ENCODE data around the gene PKNOX2.

Gene PKNOX2

DNA sequence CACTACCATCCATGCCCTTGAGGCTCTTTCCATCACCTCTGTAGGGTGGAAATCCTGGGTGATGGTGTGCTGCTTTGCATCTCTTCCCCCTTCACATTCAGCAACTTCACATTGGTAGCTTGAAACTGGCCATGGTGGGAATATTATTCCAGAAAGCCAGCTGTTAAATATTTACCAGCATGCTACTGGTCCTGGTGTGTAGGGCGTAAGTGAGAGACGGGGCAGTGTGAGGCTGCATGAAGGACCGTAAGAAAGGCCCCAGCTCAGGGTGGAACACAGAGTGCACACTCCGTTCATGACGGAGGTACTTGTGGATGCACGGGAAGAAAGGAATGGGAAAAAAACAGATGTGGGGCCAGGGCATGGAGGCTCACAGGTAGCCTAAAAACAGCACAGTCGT is 121.3 kb downstream of the PKNOX2 start:
- DNase-seq (ENCODE audit: low read depth): no peak

DNA sequence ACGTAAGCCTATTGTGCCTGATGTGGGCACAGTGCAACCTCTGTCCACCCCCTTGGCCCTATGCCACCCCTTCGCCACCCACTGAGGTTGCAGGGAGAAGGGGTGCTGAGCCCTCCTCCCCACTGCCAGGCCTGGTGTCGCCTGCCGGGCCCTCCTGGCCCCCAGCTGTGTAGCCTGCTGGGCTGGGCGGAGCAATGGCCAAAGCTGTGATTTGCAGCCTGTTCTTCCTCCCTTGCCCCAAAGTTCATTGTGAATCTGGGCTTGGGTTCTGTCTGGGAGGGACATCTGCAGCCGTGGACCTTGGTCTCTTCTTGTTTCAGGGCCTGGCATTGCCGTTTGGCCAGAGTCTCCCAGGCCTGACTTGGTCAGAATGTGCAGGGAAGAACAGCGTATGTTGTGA is 121.9 kb downstream of the PKNOX2 start:
- DNase-seq (ENCODE audit: low read depth): no peak

DNA sequence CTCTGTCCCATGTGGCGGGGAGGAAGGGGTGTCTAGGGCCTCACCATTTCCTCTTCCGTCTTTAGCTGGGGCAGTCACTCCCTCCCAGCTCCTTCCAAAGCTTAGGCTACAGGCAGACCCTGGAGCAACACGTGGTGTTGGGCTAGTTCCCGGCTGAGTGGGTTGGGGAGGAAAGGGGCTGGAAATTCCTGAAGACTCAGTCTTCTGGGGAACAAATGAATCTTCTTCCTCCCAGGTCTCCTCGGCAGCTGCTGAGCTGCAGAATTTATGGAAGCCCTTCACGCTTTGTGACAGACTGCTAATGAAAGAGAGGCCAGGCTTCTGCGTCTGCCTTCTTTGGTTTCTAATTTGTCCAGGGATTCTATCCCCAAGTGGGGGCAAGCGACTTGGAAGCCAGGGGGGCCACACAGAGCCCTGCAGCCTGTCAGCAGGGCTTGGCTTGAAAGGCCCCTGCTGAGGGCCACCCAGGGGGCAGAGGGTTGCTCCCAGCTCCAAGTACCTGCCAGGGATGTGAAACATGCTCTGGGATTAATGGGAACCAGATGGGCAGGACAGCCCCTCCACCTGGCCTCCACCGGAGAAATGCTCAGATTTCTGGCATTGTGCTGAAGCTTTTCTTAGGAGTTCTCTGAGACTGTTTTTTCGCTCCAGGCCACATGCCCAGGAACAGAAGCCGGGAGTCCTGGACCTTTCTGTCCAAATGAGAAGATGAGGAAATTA is 123.1 kb downstream of the PKNOX2 start:
- DNase-seq (ENCODE audit: low read depth): no peak

DNA sequence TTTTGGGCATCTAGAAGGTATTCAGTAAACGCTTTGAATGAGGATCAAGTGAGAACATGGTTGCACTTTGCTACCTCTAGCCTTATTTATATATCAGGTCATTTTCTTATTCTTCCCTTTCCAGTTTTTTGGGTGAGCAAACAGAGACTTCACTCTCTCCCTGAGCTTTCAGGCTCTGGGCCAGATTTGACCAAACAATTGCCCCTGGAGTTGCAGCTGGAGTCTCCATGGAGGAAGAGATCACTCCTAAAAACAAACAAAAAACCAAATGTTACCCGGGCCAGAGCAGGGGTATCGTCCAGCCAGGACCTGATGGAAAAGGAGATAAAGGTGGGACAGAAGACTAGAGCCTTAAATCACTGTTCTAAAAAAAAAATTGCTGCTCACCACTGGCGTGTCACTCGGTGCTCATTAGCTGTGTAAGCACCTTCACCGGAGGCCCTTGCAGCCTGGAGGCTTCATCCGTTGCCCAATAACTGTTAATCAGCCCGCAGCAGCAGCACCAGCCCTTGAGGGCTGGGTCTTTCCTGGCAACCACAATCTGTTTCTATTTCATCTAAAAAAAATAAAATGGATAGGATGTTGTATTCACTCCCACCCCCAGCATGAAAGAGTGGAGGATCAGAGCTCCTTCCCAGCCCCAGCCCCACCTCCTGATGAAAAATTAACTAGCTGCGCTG is 125.0 kb downstream of the PKNOX2 start:
- no peak for DNase-seq (ENCODE audit: low read depth)

DNA sequence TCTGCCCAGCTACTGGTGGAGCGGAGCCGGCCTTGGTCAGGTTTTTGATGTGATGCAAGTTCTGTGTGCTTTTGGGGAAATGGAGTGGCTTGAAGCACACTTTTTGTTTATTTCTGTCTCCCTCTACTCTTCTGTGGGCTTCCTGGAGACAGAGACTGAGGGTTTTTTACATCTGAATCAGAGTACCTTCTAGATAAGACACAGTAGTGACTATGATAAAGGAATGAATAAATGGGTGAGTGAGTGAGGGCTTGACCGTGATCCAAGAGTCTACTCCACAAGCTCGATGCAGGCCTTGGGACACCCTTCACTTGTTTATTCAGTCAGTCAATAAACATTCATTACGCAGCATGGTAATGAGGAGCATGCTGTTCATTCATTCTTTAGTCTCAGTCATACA is 125.7 kb downstream of the PKNOX2 start:
- DNase-seq (ENCODE audit: low read depth): no peak

DNA sequence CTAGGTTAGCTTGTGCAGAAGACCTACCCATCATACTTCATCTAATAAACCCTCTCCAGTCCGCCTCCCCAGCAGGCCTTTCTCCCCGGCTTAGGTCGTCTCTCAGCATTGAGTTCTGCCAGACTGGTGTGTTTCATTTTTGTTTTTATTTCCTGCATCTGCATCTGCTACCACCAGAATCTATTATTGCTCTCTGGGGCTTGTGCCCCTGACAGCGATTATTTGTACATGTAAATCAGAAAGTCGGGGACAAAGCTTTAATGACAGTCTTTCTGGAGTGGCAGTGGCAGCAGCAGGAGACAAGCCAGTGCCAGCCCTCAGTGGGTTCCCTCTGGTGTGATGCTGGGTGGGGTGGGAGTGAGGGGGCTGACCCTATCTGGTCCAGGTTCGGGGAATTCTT is 127.5 kb downstream of the PKNOX2 start:
- no peak for DNase-seq (ENCODE audit: low read depth)

DNA sequence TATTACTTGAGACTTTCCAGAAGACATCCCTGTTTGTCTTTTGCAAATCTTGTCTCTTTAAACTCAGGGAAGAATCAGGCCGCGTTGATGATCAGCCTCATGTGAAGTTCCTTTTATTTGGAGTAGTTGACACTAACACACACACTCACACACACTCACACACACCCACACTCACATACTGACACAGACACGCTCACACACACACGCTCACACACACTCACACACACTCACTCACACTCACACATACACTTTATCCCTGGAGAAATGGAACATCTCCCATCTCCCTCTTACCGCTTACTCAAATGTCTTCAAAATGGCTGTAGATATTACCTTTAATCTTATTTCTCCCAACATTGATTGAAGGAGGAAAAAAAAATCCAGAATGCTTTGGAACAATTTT is 129.0 kb downstream of the PKNOX2 start:
- no peak for DNase-seq (ENCODE audit: low read depth)

DNA sequence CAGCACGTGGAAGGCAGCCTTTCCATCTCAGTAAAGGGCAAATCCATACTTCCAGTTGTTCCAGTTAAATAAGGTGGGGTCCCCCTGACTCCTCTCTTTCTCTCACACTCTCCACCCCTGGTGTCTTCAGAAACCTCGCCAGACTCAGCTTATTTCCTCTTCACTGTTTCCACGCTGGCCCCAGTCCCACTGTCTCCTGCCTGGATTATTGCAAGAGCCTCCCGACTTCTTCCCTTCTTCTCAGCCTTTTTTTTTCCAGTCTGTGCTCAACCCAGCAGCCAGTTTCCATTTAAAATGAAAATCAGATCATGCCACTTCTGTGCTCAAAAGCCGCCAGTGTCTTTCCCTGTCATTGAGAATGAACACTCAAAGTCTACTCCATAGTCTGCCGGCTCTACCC is 131.4 kb downstream of the PKNOX2 start:
- DNase-seq (ENCODE audit: low read depth): no peak

DNA sequence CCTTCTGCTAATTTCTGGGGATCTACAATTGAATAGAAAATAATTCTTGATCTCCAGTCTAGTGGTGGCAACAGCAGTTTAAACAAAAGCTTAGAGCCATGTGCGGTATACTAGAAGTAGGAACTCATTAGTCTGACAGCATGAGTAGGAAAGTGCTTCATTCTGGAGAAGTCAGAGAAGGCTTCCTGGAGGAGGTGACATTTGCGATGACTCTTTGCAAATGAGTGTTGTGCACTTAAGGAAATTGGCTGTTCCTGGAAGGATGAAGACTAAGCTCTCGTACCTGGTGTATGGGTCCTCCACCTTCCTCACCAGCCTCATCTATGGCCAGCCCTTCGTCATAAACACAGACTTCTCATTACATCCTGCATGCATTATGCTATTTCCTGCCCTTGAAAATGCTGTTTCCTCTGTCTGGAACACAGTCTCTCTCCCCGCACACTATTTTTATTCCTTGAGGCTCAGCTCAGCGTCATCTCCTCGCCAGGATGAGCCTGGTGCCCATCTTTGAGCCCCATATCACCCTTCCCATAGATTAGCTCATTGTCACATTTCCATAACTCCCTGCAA is 132.9 kb downstream of the PKNOX2 start:
- no peak for DNase-seq (ENCODE audit: low read depth)

DNA sequence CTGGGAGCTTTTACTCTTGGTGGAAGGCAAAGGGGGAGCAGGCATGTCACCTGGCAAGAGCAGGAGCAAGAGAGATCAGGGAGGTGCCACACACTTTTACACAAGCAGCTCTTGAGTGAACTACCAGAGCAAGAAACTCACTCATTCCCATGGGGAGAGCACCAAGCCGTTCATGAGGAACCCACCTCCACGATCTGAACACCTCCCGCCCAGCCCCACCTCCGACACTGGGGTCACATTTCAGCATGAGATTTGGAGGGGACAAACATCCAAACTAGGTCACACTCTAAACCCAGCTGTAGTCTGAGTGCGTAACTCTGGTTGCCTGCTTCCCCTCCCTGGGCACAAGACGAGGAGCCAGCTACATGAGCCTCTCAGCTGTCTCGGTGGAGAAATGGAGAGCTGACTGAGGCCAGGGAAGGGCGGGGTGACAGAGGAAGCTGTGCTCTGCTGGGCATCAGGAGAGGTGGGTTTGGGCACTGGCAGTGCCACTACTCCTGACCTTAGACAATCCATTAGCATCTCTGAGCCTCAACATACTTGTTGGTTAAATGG is 134.6 kb downstream of the PKNOX2 start:
- DNase-seq (ENCODE audit: low read depth): no peak

DNA sequence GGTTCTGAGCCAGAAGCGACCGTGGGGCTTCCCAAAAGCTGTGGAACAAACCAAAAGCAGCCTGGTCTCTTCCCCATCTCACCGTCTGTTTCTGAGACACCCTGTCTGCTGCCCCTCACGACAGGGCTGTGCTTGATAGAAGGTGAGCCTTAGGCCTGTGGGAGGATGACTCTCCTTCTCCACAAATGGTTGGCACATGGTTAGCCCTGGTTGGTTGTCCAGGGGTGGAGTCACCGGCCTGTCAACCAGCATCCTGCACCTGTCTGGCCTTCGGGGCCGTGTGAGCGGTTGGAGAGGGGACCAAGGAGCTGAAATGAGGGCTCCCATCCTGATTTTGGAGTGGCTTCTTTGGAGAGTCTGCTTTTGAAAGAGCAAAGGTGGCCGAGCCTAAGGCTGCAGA is 135.3 kb downstream of the PKNOX2 start:
- DNase-seq (ENCODE audit: low read depth): no peak

DNA sequence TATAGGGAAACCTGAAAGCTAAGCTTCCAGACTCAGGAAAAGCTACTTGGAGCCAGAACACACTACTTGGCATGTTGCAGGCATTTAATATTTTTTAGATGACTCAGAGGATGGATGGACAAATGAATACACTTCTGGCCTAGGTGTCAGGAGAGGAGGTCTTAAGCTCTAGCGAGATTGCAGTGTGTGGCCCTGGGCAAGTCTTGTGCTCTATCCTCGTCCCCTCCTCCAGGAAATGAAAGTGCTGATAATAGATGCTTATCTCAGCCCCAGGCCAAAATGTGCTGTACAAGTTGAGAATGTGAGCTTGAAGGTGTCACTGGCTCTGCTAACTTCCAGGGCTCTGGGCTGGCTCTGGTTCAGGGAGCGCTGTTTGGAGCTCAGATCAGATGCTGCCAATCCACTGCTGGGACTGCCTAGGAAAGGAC is 136.3 kb downstream of the PKNOX2 start:
- DNase-seq (ENCODE audit: low read depth): no peak

DNA sequence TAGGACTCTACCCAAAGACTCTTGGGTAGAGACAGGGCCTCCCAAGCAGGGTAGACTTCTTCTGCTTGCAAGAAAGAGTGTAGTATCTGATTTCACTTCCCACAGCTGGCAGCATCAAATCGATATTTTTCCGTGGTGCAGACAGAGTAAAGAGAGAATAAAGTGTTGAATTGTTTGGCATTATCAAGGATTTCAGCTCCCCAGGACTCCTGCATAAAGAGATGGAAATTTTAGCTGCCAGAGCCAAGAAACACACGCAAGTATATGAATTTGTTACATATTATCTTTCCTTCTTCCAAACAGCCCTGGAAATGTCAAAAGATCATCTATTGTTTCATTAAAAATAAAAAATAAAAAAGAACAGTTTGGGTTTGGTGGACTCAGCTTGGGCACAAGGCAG is 136.8 kb downstream of the PKNOX2 start:
- no peak for DNase-seq (ENCODE audit: low read depth)

DNA sequence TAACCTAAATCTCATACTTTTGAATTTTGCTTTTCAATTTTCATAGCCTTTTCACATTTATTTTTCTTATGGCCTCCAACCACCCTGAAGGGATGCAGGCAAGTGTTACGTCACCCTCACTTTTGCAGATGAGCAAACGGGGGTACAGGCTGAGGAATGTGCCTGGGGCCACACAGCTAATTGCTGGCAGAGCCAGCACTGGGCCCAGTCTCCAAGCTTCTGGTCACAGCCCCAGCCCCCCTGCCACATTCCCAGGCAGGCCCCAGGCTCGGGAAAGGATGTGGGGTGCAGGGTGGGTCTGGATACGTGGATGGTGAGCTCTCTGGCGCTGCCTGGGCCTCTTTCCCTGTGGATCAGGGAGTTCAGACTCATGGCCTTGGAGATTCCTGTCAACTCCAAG is 138.6 kb downstream of the PKNOX2 start:
- no peak for DNase-seq (ENCODE audit: low read depth)

DNA sequence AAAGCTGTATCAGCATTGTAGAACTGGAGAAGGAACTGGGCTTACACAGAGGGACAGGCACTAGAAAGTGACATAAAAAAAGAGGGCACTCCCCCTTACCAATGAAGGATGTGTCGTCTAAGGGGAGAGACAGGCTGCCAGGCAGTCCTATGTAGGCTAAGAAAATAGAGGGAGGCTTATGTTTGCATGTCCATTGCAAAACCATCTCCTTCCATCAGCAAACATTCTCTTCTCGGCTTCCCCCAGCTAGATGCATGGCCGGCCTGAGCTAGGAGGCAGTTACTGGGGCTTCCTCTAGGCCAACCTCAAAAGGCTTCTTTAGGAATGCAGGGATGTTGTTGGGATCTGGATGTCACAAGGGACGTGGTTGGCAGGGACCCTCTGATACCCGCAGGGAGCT is 139.1 kb downstream of the PKNOX2 start:
- DNase-seq (ENCODE audit: low read depth): no peak

DNA sequence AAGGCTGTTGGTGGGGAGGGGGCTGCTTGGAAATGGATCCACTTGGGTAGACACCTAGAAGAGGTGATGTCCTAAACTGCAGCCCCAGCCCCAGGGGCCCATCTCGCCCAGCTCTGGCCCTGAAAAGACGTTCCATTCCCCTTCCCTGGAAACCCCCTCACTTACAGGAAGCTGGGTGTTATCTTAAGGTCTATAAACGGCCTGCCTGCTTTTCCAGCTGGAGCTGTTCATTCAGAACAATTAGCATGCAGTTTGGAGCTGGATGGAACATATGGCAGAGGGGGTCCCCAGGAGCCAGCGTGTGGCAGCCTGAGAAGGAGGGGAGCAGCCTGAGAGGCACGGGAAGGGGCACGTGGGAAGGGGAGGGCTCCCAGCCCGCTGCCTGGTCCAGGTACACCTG is 139.6 kb downstream of the PKNOX2 start:
- DNase-seq (ENCODE audit: low read depth): no peak

DNA sequence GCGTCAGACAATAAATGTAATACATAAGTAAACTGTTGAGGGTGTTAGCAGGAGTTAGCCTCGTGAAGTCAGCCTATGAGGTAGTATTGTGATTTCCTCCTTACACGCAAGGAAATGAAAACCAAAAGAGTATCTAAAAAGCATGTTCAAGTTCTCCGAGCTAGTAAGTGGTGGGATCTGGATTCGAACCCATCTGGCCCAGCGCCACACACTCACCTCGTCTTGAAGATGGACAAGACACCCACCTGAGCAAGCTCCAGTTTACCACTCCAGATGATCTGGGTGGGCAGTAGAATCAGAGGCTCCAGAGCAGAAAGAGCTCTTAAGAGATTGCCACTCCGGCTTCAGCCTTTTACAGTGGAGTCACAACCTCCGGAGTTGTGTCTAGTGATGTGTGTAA is 140.3 kb downstream of the PKNOX2 start:
- no peak for DNase-seq (ENCODE audit: low read depth)

DNA sequence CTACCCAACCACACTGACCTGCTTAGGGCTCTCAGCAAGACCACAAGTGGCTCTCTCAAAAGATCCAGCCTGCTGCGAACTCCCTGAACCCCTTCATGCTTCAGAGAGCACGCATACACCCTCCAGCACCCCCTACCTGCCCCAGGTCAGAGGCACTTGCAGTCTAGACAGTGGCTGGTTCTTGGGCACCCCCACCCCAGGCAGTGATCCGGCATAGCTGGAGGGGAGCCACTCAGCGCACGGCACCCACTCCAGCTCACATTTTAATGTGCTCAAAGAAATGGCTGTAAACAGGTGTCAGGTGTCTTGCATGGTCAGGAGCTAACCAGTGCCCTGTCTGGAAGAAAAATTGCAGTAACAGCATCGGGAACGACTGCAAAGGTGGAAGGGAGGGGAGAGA is 140.8 kb downstream of the PKNOX2 start:
- DNase-seq (ENCODE audit: low read depth): no peak

DNA sequence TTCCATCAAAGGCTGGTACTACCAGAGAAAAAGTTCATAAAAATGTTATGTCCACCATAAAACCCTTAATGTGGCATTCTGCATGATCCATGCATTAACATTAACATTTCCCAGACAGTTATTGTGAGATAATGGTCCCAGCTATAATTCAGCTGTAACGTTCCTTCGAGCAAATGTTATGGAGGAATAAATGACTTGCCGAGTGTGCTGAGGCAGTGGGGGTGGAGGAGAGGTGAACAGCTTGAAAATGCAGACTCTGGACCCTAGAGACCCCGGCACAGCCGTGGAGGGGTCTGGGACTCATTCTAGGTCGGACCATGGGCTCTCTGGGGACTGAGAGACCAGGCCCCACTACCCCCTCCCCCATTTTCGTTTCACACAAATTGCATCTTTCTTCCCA is 141.9 kb downstream of the PKNOX2 start:
- DNase-seq (ENCODE audit: low read depth): no peak

DNA sequence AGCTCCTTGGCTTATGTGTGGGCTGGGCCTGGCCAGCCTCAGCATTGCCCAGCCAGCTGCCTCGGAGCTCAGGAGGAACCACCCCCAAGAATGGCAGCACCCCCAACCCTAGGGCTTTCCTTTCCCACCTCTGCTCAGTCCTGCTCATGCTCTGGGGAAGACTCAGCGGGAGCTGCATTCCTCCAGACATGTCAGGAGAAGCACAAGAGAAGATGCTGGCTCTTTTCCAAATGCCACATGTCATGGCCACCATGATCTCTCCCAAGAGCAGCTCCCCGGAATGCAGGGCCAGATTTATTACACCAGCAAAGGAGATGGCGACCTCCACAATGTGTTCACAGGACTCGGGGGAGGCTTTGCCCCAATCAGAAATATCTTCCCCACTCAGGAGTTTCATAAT is 143.7 kb downstream of the PKNOX2 start:
- DNase-seq (ENCODE audit: low read depth): no peak

DNA sequence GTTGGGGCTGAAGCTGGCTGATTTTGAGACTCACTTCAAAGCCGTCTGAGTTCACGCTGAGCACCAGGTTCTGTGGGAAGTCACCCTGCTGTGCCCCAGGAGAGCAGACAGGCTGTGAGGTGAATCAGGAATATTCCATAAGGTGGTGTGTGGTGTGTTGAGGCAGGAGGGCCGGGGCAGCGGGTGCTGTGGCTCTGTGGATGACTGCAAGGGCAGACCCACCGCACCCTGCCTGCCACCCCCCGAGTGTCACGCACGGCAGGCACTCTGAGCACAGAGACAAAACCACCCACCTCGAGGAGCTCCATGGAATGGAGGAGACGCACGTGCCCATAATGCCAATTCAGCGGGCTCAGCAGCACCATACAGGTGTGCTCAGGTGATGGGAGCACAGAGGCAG is 147.8 kb downstream of the PKNOX2 start:
- no peak for DNase-seq (ENCODE audit: low read depth)

DNA sequence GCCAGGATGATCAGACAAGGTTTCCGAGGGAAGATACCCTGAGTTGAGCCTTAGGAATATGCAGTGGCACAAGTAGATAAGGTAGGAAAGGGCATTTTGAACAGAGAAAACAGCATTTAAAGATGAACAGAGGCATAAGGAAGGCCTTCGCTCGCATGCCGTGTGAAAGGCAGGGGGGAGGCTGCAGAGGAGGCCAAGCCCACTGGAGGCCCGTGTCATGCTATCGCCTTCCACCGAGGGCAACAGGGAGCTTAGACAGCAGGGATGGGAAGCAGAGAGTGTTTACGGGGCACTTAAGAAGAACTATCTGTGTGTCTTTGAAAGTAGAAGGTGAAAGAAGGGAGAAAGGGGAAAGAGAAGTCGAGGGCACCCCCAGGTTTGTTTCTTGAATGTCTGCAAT is 148.3 kb downstream of the PKNOX2 start:
- DNase-seq (ENCODE audit: low read depth): no peak
